ENCODE data around the gene DDAH1. TPM values are rescaled to one million over a fixed set of nuclear protein-coding genes. Genes with fewer than 3 reads are reported as not detected.

DDAH1 gene
- total and polyA plus RNA-seq, 2 of the 8 experiments (the other 6 are each of a cell fraction or from before 2014, with no cell fraction given): 22.8 to 54.5 TPM

DNA sequence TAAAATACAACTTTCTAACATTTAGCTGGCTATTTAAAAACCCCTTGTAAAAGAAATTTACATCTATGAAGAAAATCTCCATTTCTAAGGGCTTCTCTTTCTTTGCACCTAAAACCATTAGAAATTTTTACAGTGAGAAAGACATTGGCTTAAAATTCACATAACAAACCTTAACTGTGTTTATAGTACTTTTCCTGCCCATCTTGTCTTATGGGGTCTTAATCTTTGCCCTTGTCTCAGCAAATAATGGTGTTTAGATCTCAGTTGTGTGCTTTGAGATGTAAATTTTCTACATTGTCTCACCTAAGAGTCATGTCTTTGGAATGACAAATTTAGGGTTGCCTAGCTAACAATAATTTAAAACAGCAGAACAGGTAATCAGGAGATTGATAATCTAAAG lies 71.5 kb downstream of the DDAH1 start (continued):
- no peak for TF ChIP-seq CHD1 (IDR thresholded peaks at IDR 0.05; ENCODE audit: low read depth, low read length)
- TF ChIP-seq YY1 (IDR thresholded peaks at IDR 0.05; ENCODE audit: low read depth, low read length): no peak
- no peak for TF ChIP-seq ATF3 (IDR thresholded peaks at IDR 0.05; ENCODE audit: insufficient read depth, low read depth, low read length)
- TF ChIP-seq RFX5 (IDR thresholded peaks at IDR 0.05; ENCODE audit: borderline replicate concordance, low read depth, low read length): no peak
- TF ChIP-seq SUZ12 (IDR thresholded peaks at IDR 0.05; ENCODE audit: low read length): no peak
- TF ChIP-seq, protein P1, sequence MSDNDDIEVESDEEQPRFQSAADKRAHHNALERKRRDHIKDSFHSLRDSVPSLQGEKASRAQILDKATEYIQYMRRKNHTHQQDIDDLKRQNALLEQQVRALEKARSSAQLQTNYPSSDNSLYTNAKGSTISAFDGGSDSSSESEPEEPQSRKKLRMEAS (IDR thresholded peaks at IDR 0.05): no peak
- no peak for TF ChIP-seq NANOG (IDR thresholded peaks at IDR 0.05; ENCODE audit: insufficient read depth, low read depth, low read length, poor library complexity, severe bottlenecking)
- no peak for TF ChIP-seq EGR1 (IDR thresholded peaks at IDR 0.05; ENCODE audit: borderline replicate concordance, low read depth, low read length)
- no peak for TF ChIP-seq SRF (IDR thresholded peaks at IDR 0.05; ENCODE audit: low read depth, low read length)
- TF ChIP-seq TEAD4 (IDR thresholded peaks at IDR 0.05; ENCODE audit: low read depth, low read length): peak; percentile 35; the same call in 1 of the 2 replicates
- TF ChIP-seq, protein P2, sequence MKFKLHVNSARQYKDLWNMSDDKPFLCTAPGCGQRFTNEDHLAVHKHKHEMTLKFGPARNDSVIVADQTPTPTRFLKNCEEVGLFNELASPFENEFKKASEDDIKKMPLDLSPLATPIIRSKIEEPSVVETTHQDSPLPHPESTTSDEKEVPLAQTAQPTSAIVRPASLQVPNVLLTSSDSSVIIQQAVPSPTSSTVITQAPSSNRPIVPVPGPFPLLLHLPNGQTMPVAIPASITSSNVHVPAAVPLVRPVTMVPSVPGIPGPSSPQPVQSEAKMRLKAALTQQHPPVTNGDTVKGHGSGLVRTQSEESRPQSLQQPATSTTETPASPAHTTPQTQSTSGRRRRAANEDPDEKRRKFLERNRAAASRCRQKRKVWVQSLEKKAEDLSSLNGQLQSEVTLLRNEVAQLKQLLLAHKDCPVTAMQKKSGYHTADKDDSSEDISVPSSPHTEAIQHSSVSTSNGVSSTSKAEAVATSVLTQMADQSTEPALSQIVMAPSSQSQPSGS (IDR thresholded peaks at IDR 0.05; ENCODE audit: low read length): no peak
- TF ChIP-seq KDM4A (IDR thresholded peaks at IDR 0.05; ENCODE audit: low read depth, low read length, severe bottlenecking): no peak
